GM12878 (cell line): Measurements from ENCODE around the gene SCUBE2. TPM values are rescaled to one million over a fixed set of nuclear protein-coding genes. Genes with fewer than 3 reads are reported as not detected.

ENCODE experiments used
- ATAC-seq: fragments of 200-7000 bp; cut with Tn5 transposase; 3 replicates; pipeline ENCODE4 v1.9.1; 2020; ENCODE audit warnings: mild to moderate bottlenecking, moderate library complexity
- BruUV-seq: library from RNA; stranded (reverse); fragments of 400-500 nt; replicated peaks from 2 replicates; lab custom pipeline; 2021; lab: Mats Ljungman, UMichigan
- CTCF ChIA-PET: fragments of 300-600 bp; sonication (Branson Sonifier 250); formaldehyde crosslinking; extraction: SDS; loops from one replicate; lab custom pipeline; 2021; ENCODE audit warnings: inconsistent platforms; lab: Yijun Ruan, JAX
- POLR2A ChIA-PET: fragments of 350-600 bp; formaldehyde crosslinking; extraction: SDS; loops from one replicate; lab custom pipeline; 2021; ENCODE audit warnings: inconsistent platforms; lab: Charles Lee
- RAD21 ChIA-PET: fragments of 300-600 bp; sonication (Branson Sonifier 250); formaldehyde crosslinking; loops from one replicate; lab custom pipeline; 2023; ENCODE audit warnings: antibody characterized with exemption; ENCODE audit not compliant: unreplicated experiment; lab: Charles Lee
- SMC1A ChIA-PET: fragments of 300-600 bp; sonication (Branson Sonifier 250); formaldehyde crosslinking; loops from one replicate; lab custom pipeline; 2023; ENCODE audit not compliant: unreplicated experiment, uncharacterized antibody; lab: Charles Lee
- DNase-seq: peaks from one replicate; pipeline ENCODE4 v3.0.0-alpha.2; 2011; ENCODE audit warnings: low read depth, low spot score
- FAIRE-seq: peaks from 3 replicates; lab custom pipeline; 2011; peaks lifted over from hg19 to GRCh38; lab: Jason Lieb, UNC
- H2AFZ ChIP-seq: 2 replicates; pipeline ENCODE4 v1.6.0; 2011; ENCODE audit warnings: low read depth, low read length, control low read depth; ENCODE audit not compliant: control insufficient read depth
- H3K27ac ChIP-seq: 2 replicates; pipeline ENCODE4 v1.5.1; 2011; ENCODE audit warnings: control low read depth; ENCODE audit not compliant: control insufficient read depth, insufficient read depth
- H3K27me3 ChIP-seq, 2 experiments: replicated peaks in 1 of 2; 2 replicates each; pipeline versions ENCODE4 v1.6.0 to v1.6.1; 2011; ENCODE audit warnings: low read length in 1 of 2; ENCODE audit not compliant: control insufficient read depth in 2 of 2, insufficient read depth in 2 of 2
- H3K36me3 ChIP-seq, 2 experiments: 2 replicates each; pipeline ENCODE4 v1.5.1; 2011; ENCODE audit warnings: low read length in 1 of 2; ENCODE audit not compliant: control insufficient read depth in 2 of 2, insufficient read depth in 2 of 2
- H3K4me1 ChIP-seq: 2 replicates; pipeline ENCODE4 v1.6.1; 2011; ENCODE audit warnings: mild to moderate bottlenecking, low read length, moderate library complexity, mixed read lengths; ENCODE audit not compliant: control insufficient read depth, insufficient read depth
- H3K4me2 ChIP-seq: 2 replicates; pipeline ENCODE4 v1.6.0; 2011; ENCODE audit warnings: control low read depth; ENCODE audit not compliant: control insufficient read depth, insufficient read depth
- H3K4me3 ChIP-seq: fragments of 200-600 bp; sonication (generic); 2 replicates; pipeline ENCODE4 v1.5.1; 2016
- H3K79me2 ChIP-seq: 2 replicates; pipeline ENCODE4 v1.6.0; 2011; ENCODE audit warnings: low read length; ENCODE audit not compliant: control insufficient read depth, insufficient read depth
- H3K9ac ChIP-seq: 2 replicates; pipeline ENCODE4 v1.8.0; 2011; ENCODE audit warnings: low read length, control low read depth, mixed read lengths; ENCODE audit not compliant: control insufficient read depth, insufficient read depth
- H3K9me3 ChIP-seq: replicated peaks from 3 replicates; pipeline ENCODE4 v1.5.1; 2011; ENCODE audit warnings: mild to moderate bottlenecking, low read length; ENCODE audit not compliant: control insufficient read depth, insufficient read depth
- H4K20me1 ChIP-seq: 2 replicates; pipeline ENCODE4 v1.6.0; 2011; ENCODE audit not compliant: control insufficient read depth, insufficient read depth
- FOXK2 ChIP-seq: fragments of 450-650 bp; IDR thresholded peaks from 2 replicates; pipeline ENCODE4 v1.6.1; 2017; ENCODE audit warnings: mild to moderate bottlenecking, moderate library complexity
- NFXL1 ChIP-seq: fragments of 450-650 bp; IDR thresholded peaks from 2 replicates; pipeline ENCODE4 v1.6.1; 2017; ENCODE audit warnings: antibody characterized with exemption, mild to moderate bottlenecking, borderline replicate concordance
- POLR2A ChIP-seq: IDR thresholded peaks from 2 replicates; pipeline ENCODE4 v1.6.1; 2011; ENCODE audit warnings: low read depth, mild to moderate bottlenecking, low read length
- STAT3 ChIP-seq: IDR thresholded peaks from 2 replicates; pipeline ENCODE4 v1.6.1; 2011; ENCODE audit warnings: low read depth, low read length, improper control_type of control experiment
- TCF3 ChIP-seq: IDR thresholded peaks from 2 replicates; pipeline ENCODE4 v1.6.1; 2012; ENCODE audit warnings: low read depth, mild to moderate bottlenecking, low read length, borderline replicate concordance; ENCODE audit not compliant: insufficient read depth
- ZBTB40 ChIP-seq: fragments of 450-650 bp; IDR thresholded peaks from 2 replicates; pipeline ENCODE4 v1.6.1; 2016; ENCODE audit warnings: mild to moderate bottlenecking, moderate library complexity, borderline replicate concordance
- ZNF622 ChIP-seq: fragments of 450-650 bp; IDR thresholded peaks from 2 replicates; pipeline ENCODE4 v1.6.1; 2017; ENCODE audit warnings: mild to moderate bottlenecking, inconsistent platforms
- WGBS: methylation state at CpG from one replicate; pipeline ENCODE4 v1.1.6; 2016; ENCODE audit warnings: low lambda C conversion rate; ENCODE audit not compliant: insufficient replicate concordance, insufficient coverage; ENCODE audit errors: missing lambda C conversion rate; 5-methylcytosine and 5-hydroxymethylcytosine counted together
- in situ Hi-C: fragments of 300-500 bp; cut with MboI; formaldehyde crosslinking; loops from 9 replicates; pipeline ENCODE4 v1.14.3; 2018; ENCODE audit warnings: mixed read lengths
- intact Hi-C: fragments of 100-400 bp; cut with micrococcal nuclease; formaldehyde crosslinking; loops from one replicate; pipeline ENCODE4 v1.14.2; 2022; ENCODE audit not compliant: unreplicated experiment
- polyA plus RNA-seq, 11 experiments: library from polyadenylated mRNA; depleted of rRNA in 4 of 11; unstranded in 6 of 11; stranded (reverse) in 5 of 11; fragments of >200 nt; fragmentation: Nextera tagmentation in 4 of 11; fragmentation: Illumina TruSeq in 1 of 11; extraction: Ambion mirVana in 4 of 11; extraction: Trizol in 1 of 11; gene quantifications; 1 replicate in 1 of 11; 2 replicates in 10 of 11; pipeline versions ENCODE4 v1.2.1 to v1.2.3, GENCODE V29; 2011 to 2016; ENCODE audit warnings: inconsistent platforms in 2 of 11, missing spikeins in 2 of 11, low read depth in 1 of 11
- total RNA-seq, 4 experiments: library from RNA; depleted of rRNA in 3 of 4; stranded (reverse); fragments of >200 nt in 3 of 4; fragmentation: Illumina TruSeq in 1 of 4; extraction: Trizol in 1 of 4; gene quantifications; 2 replicates each; pipeline versions ENCODE4 v1.2.1 to v1.2.3, GENCODE V29; 2013 to 2021
- TF ChIP-seq, protein P1 (sequence below): IDR thresholded peaks from 2 replicates; pipeline ENCODE4 v1.6.1; 2011; ENCODE audit warnings: borderline replicate concordance, low read depth, mild to moderate bottlenecking, moderate library complexity, low read length; ENCODE audit not compliant: insufficient read depth, poor library complexity, severe bottlenecking
- TF ChIP-seq, protein P2 (sequence below): fragments of 450-650 bp; IDR thresholded peaks from 2 replicates; pipeline ENCODE4 v1.6.1; 2017; ENCODE audit warnings: borderline replicate concordance

The SCUBE2 gene
- total and polyA plus RNA-seq, 10 of the 15 experiments (the other 5 are each of a cell fraction or from before 2014, with no cell fraction given) = 0.12 to 0.56 (median 0.31) TPM; not detected in 2

GRCh38 chr11:9053316-9054035 is 37.9 kb downstream of the SCUBE2 start:
- BruUV-seq = no TSS peak
- Histone ChIP-seq H3K9ac (no peak overlapping the region), H3K79me2 (no peaks in the 10 kb centered on the region), H3K36me3 (no peaks in the 10 kb centered on the region), H3K9me3 (no peaks in the 10 kb centered on the region), H3K27me3 (no peaks in the 10 kb centered on the region), H3K4me3 (no peak overlapping the region), H4K20me1 (no peaks in the 10 kb centered on the region), H3K4me2 (no peak overlapping the region), H2AFZ (no peak overlapping the region), H3K4me1 (no peaks in the 10 kb centered on the region; the same call in 1 of the 2 replicates), H3K27ac (no peak overlapping the region)
- RAD21 ChIA-PET = interaction anchor here (0.6 kb wide), 1 partner anchor 115 kb away, joined by 3 read pairs; no protein-coding TSS in a partner anchor
- WGBS = 55% methylated on average over 7 of the region's 7 CpGs
- ATAC-seq (no peak), FAIRE-seq (no peak), DNase-seq (no peak)
- TF ChIP-seq, protein P1, sequence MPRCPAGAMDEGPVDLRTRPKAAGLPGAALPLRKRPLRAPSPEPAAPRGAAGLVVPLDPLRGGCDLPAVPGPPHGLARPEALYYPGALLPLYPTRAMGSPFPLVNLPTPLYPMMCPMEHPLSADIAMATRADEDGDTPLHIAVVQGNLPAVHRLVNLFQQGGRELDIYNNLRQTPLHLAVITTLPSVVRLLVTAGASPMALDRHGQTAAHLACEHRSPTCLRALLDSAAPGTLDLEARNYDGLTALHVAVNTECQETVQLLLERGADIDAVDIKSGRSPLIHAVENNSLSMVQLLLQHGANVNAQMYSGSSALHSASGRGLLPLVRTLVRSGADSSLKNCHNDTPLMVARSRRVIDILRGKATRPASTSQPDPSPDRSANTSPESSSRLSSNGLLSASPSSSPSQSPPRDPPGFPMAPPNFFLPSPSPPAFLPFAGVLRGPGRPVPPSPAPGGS = no peak
- no peak for TF ChIP-seq POLR2A
- no peak for TF ChIP-seq TCF3
- TF ChIP-seq ZBTB40 = no peak
- TF ChIP-seq ZNF622 = no peak
- TF ChIP-seq NFXL1 = no peak
- TF ChIP-seq FOXK2 = no peak
- TF ChIP-seq STAT3 = no peak
- TF ChIP-seq, protein P2, sequence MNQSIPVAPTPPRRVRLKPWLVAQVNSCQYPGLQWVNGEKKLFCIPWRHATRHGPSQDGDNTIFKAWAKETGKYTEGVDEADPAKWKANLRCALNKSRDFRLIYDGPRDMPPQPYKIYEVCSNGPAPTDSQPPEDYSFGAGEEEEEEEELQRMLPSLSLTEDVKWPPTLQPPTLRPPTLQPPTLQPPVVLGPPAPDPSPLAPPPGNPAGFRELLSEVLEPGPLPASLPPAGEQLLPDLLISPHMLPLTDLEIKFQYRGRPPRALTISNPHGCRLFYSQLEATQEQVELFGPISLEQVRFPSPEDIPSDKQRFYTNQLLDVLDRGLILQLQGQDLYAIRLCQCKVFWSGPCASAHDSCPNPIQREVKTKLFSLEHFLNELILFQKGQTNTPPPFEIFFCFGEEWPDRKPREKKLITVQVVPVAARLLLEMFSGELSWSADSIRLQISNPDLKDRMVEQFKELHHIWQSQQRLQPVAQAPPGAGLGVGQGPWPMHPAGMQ = no peak
- POLR2A ChIA-PET = interaction anchor here (0.6 kb wide), 1 partner anchor 127 kb away, joined by 5 read pairs; no protein-coding TSS in a partner anchor
- in situ Hi-C loops = no loop called here
- CTCF ChIA-PET = interaction anchor here (1.1 to 1.4 kb wide), 4 partner anchors 37 to 84 kb away, joined by 3 to 5 read pairs (median 3); no protein-coding TSS in a partner anchor
- SMC1A ChIA-PET = interaction anchor here (0.7 to 1.4 kb wide), 4 partner anchors 8 to 84 kb away, joined by 3 to 5 read pairs (median 3); no protein-coding TSS in a partner anchor
- intact Hi-C loops = no loop called here
